MCF 10A (cell line): Measurements from ENCODE around the gene HAUS7. TPM values are rescaled to one million over a fixed set of nuclear protein-coding genes. Genes with fewer than 3 reads are reported as not detected.

Experiments used
- BruUV-seq: library from RNA; stranded (reverse); fragments of 400-500 nt; replicated peaks from 2 replicates; lab custom pipeline; 2021; lab: Mats Ljungman, UMichigan
- CTCF ChIA-PET: fragments of 300-600 bp; sonication (Branson Sonifier 250); formaldehyde crosslinking; extraction: SDS; loops from one replicate; lab custom pipeline; 2021; ENCODE audit warnings: antibody characterized with exemption, inconsistent platforms; lab: Yijun Ruan, JAX
- POLR2A ChIA-PET: fragments of 300-600, 350-650 bp; sonication (Branson Sonifier 250); formaldehyde crosslinking; extraction: SDS; loops from one replicate; lab custom pipeline; 2020; ENCODE audit warnings: antibody characterized with exemption, inconsistent platforms; lab: Yijun Ruan, JAX
- DNase-seq: peaks from one replicate; pipeline ENCODE4 v3.0.0-alpha.2; 2018; ENCODE audit not compliant: unreplicated experiment
- H3K27ac Mint-ChIP-seq: one replicate; pipeline ENCODE4 v1.8.0; 2022; ENCODE audit warnings: mild to moderate bottlenecking, low read depth, mixed read lengths; ENCODE audit not compliant: unreplicated experiment
- H3K27me3 Mint-ChIP-seq: one replicate; pipeline ENCODE4 v1.8.0; 2022; ENCODE audit warnings: mixed read lengths; ENCODE audit not compliant: insufficient read depth, unreplicated experiment
- H3K36me3 Mint-ChIP-seq: one replicate; pipeline ENCODE4 v1.8.0; 2022; ENCODE audit warnings: mild to moderate bottlenecking, moderate library complexity, mixed read lengths; ENCODE audit not compliant: insufficient read depth, unreplicated experiment
- H3K4me1 Mint-ChIP-seq: one replicate; pipeline ENCODE4 v1.8.0; 2022; ENCODE audit warnings: mixed read lengths; ENCODE audit not compliant: insufficient read depth, unreplicated experiment
- H3K4me3 Mint-ChIP-seq: one replicate; pipeline ENCODE4 v1.8.0; 2022; ENCODE audit warnings: mild to moderate bottlenecking, moderate library complexity, mixed read lengths; ENCODE audit not compliant: unreplicated experiment
- H3K9me3 Mint-ChIP-seq: one replicate; pipeline ENCODE4 v1.8.0; 2022; ENCODE audit warnings: mixed read lengths; ENCODE audit not compliant: unreplicated experiment
- intact Hi-C: fragments of 100-400 bp; cut with micrococcal nuclease; formaldehyde crosslinking; loops from 2 replicates; pipeline ENCODE4 v1.14.1; 2022
- total RNA-seq: library from RNA; stranded (reverse); gene quantifications from 2 replicates; pipeline ENCODE4 v1.2.3, GENCODE V29; 2022
- TF ChIP-seq, protein P1 (sequence below): fragments of 200-600 bp; IDR thresholded peaks from one replicate; pipeline ENCODE4 v1.8.0; 2022; ENCODE audit warnings: antibody characterized with exemption, mild to moderate bottlenecking; ENCODE audit not compliant: unreplicated experiment

HAUS7 gene
- total RNA-seq, 1 experiment from 2014 or later: 19.4 TPM

DNA sequence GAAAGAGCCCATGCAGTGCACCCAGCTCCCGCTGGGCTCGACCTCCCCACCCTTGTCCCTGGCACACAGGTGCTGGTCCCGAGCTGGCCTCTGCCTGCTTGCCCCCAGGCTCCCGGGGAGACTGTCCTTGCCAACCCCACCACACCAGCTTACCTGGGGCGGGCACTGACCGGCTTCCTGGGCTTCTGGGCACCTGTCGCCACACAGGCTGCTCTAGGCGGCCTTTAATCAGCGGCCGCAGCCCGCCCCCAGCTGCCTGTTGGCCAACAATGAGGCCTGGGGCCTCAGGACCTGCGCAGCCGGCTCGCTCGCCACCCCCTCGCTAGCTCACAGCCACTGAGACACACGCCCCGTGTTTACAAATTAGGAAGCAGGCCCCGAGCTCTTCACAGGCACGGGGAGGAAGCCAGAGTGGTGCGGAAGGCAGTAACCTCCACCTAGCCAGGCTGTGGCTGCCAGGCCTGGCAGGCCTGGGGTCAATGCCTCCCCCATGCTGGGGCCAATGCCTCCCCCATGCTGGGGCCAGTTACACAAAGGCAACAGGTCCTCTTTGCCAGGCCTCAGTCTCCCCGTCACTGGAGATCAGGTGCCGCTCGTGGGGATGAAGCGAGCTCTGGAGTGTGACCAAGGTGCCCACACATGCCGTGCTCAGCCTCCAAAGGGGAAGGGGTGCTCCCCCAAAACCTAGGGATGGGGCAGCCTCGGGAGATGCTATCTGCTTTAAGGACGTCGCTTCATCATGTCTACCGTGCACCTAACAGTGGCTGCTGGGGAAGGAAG is 24.3 kb downstream of the HAUS7 start, which contains the start of gene TREX2:
TSS of gene TREX2 (minus strand) at position 201 of the 780 bp plus-strand sequence. CDS start 626 bp downstream, outside the sequence.
- intact Hi-C loops: no loop called here
- ChIA-PET POLR2A (no interaction called here), CTCF (interaction anchor here (0.5 to 1.1 kb wide), 4 partner anchors 7 to 61 kb away, joined by 3 to 5 read pairs (median 4); no protein-coding TSS in a partner anchor)
- no peak for DNase-seq
- Mint-ChIP-seq H3K27ac (no peak within 1 kb of the TSS), H3K4me3 (no peak within 1 kb of the TSS), H3K4me1 (no peaks in the 10 kb centered on the region), H3K36me3 (peaks cover 8% of the 10 kb centered on the region), H3K9me3 (no peaks in the 10 kb centered on the region), H3K27me3 (no peaks in the 10 kb centered on the region)
- TF ChIP-seq, protein P1, sequence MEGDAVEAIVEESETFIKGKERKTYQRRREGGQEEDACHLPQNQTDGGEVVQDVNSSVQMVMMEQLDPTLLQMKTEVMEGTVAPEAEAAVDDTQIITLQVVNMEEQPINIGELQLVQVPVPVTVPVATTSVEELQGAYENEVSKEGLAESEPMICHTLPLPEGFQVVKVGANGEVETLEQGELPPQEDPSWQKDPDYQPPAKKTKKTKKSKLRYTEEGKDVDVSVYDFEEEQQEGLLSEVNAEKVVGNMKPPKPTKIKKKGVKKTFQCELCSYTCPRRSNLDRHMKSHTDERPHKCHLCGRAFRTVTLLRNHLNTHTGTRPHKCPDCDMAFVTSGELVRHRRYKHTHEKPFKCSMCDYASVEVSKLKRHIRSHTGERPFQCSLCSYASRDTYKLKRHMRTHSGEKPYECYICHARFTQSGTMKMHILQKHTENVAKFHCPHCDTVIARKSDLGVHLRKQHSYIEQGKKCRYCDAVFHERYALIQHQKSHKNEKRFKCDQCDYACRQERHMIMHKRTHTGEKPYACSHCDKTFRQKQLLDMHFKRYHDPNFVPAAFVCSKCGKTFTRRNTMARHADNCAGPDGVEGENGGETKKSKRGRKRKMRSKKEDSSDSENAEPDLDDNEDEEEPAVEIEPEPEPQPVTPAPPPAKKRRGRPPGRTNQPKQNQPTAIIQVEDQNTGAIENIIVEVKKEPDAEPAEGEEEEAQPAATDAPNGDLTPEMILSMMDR: no peak
- BruUV-seq: no TSS peak

DNA sequence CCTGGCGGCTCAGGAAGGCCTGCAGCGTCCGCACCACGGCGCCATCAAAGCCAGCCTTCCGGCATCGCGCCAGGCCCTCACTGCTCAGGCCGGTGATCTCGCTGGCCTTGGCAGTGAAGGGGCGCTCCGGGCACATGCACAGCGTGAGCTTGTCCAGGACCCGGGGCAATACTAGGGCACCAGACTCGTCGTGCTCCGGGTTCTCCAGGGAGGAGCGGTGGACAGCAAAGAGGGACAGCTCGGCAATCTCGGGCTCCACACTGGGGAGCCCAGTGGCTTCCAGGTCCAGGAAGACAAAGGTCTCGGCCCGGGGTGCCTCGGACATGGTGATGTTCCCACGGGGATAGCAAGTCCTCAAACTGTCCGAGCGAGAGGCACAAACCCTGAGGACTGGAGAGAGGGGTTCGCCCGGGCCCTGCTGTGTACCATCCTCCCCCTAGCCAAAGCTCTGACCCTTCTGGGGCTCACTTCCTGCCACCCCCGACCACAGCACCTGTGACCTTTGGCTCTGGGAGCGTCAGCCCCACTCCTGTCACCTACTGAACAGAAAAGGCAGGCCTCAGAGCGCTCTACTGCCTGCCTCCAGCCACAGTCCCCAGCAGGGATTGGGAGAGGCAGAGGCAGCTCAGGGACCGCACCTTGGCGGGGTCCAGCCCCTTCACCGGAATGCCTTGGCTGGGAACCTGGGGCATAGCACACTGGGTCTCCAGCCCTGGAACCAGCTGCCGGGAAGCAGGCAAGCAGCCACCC is 25.1 kb downstream of the HAUS7 start:
- H3K9me3 Mint-ChIP-seq: no peaks in the 10 kb centered on the region

DNA sequence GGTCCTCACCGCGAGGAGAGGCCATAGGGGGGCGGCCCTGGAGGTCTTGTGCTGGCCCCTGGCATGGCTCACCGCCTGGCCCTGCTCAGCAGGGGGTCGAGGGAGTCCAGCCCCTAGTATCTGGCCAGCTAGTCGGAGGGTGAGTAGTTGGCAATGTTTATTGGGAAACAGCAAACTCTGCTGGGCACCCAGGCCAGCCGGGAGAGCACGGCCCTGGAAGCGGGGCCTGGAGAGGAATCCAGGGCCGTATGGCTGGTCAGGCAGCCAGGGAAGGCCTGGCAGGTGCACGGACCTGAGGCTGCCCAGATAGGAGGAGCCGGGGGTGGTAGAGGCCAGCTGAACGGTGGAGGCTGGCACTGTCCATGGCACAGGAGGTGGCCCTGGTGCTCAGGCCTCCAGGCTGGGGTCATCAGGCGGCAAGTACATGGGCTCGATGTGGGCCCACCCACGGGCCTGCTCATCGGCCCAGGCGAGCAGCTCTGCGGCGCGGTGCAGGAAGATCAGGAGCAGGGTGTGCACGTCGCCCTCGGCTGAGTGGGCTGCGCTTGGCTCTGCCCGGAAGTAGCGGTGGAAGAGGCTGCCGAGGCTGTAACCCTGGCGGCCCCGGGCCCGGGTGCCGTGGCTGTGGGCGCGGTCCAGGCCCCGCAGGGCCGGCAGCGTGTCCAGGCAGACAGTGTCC is 25.9 kb downstream of the HAUS7 start:
- no TSS peak for BruUV-seq
- POLR2A ChIA-PET: no interaction called here
- Mint-ChIP-seq H3K4me3 (no peak overlapping the region), H3K4me1 (no peaks in the 10 kb centered on the region), H3K27ac (no peak overlapping the region), H3K9me3 (peaks cover 8% of the 10 kb centered on the region), H3K27me3 (no peaks in the 10 kb centered on the region), H3K36me3 (no peaks in the 10 kb centered on the region)
- CTCF ChIA-PET: interaction anchor here (1.1 kb wide), 1 partner anchor 9 kb away, joined by 4 read pairs; no protein-coding TSS in a partner anchor
- no peak for DNase-seq
- intact Hi-C loops: no loop called here
- TF ChIP-seq, protein P1: no peak

More for the DNA sequence above, 25.1 kb downstream of the HAUS7 start:
- ChIA-PET POLR2A (no interaction called here), CTCF (interaction anchor here (0.9 to 1.1 kb wide), 2 partner anchors 8 to 12 kb away, joined by 4 to 5 read pairs; no protein-coding TSS in a partner anchor)
- Mint-ChIP-seq H3K4me3 (no peak overlapping the region), H3K4me1 (no peaks in the 10 kb centered on the region), H3K36me3 (no peaks in the 10 kb centered on the region), H3K27ac (no peak overlapping the region), H3K27me3 (no peaks in the 10 kb centered on the region)
- intact Hi-C loops: no loop called here
- no peak for DNase-seq
- BruUV-seq: no TSS peak
- TF ChIP-seq, protein P1: no peak
